SJSA1 (cell line): ENCODE results near the gene CSRP1. TPM values are rescaled to one million over a fixed set of nuclear protein-coding genes. Genes with fewer than 3 reads are reported as not detected.

Source experiments
- DNase-seq, 2 experiments: peaks; one replicate each; pipeline ENCODE4 v3.0.0-alpha.2; 2015 to 2020; ENCODE audit warnings: low spot score in 2 of 2, low read depth in 1 of 2
- H3K27ac ChIP-seq: fragments of 250-450 bp; sonication (Bioruptor Pico); 2 replicates; pipeline ENCODE4 v1.5.1; 2020; ENCODE audit warnings: mild to moderate bottlenecking, moderate library complexity
- H3K27me3 ChIP-seq: fragments of 250-450 bp; sonication (Bioruptor Pico); replicated peaks from 2 replicates; pipeline ENCODE4 v1.5.1; 2020; ENCODE audit warnings: mild to moderate bottlenecking, moderate library complexity
- H3K36me3 ChIP-seq: fragments of 250-450 bp; sonication (Bioruptor Pico); 2 replicates; pipeline ENCODE4 v1.5.1; 2020; ENCODE audit warnings: mild to moderate bottlenecking
- H3K4me1 ChIP-seq: fragments of 250-450 bp; sonication (Bioruptor Pico); replicated peaks from 2 replicates; pipeline ENCODE4 v1.6.1; 2021; ENCODE audit warnings: mild to moderate bottlenecking
- H3K4me3 ChIP-seq: fragments of 250-450 bp; sonication (Bioruptor Pico); 2 replicates; pipeline ENCODE4 v1.5.1; 2020; ENCODE audit warnings: mild to moderate bottlenecking
- H3K9me3 ChIP-seq: fragments of 250-450 bp; sonication (Bioruptor Pico); replicated peaks from 2 replicates; pipeline ENCODE4 v1.5.1; 2020; ENCODE audit warnings: mild to moderate bottlenecking
- total RNA-seq: library from RNA; depleted of rRNA; stranded (reverse); fragments of >200 nt; shearing (Covaris generic); gene quantifications from 2 replicates; pipeline ENCODE4 v1.2.3, GENCODE V29; 2014

Gene CSRP1
- total RNA-seq, 1 experiment from 2014 or later: 1,377 TPM

- Histone ChIP-seq H3K4me1 (peaks cover 62% of the 10 kb centered on the region), H3K27ac (peak overlapping the region; percentile 51), H3K4me3 (no peak overlapping the region), H3K27me3 (no peaks in the 10 kb centered on the region), H3K9me3 (no peaks in the 10 kb centered on the region), H3K36me3 (peaks cover 5% of the 10 kb centered on the region)
- no peak for DNase-seq
These were observed 35.5 kb upstream of the CSRP1 start for GRCh38 chr1:201542309-201543035.

GRCh38 chr1:201540846-201541735 lies 34.2 kb upstream of the CSRP1 start:
- Histone ChIP-seq H3K36me3 (peaks cover 5% of the 10 kb centered on the region), H3K4me3 (peak overlapping the region; percentile 90), H3K27ac (peak overlapping the region; percentile 76), H3K9me3 (no peaks in the 10 kb centered on the region), H3K4me1 (peaks cover 74% of the 10 kb centered on the region), H3K27me3 (no peaks in the 10 kb centered on the region)
- DNase-seq: no peak

DNA sequence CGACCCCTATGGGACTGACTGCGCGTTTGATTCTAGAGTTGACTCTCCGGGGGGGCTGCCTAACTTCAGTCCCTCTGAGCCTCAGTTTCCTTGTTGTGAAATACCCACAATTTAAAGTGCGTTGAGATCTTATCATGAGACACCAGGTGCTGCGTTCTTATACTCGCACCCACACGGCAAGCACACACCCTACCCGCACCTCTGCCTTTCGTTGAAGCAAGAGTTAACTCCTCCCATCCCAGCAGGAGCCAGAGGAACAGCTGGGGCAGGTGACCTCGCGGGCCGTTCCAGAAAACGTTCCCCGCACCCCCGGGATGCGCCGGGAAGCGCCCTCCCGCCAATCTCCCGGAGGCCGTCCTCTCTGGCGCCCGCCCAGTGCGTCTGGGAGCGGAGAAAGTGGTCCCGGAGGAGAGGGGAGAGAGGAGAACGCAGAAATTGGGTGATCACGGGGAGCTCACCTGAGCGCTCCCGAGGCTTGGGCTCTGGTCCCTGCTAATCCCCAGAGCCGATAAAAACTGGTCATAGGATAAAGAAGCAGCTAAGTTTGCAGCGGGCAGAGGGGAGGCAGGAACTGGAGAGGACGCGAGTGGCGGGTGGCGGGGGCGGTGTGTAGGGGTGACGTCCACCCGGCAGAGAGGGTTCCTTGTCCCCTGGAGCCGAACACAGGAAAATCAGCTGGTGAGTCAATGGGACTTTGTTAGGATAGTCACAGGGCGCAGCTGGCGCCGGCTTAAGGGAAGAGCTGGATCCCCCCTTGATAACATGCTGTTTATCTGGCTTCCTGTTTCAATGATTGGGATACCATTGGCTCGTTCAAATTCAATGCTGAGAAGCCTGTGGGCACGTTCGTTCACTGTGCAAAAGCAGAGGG lies 32.9 kb upstream of the CSRP1 start:
- Histone ChIP-seq H3K9me3 (no peaks in the 10 kb centered on the region), H3K36me3 (peaks cover 5% of the 10 kb centered on the region), H3K27me3 (no peaks in the 10 kb centered on the region), H3K4me1 (peaks cover 73% of the 10 kb centered on the region), H3K4me3 (peak overlapping the region; percentile 90), H3K27ac (peak overlapping the region; percentile 76)
- DNase-seq: peak; percentile 75 to 82

GRCh38 chr1:201538612-201539551 lies 32.0 kb upstream of the CSRP1 start, which contains the start of gene NAV1:
NAV1 (plus strand) TSS chr1:201539127; CDS start chr1:201622885, 83,758 bp downstream.
- peak; percentile 93 to 94 for DNase-seq
- peak within 1 kb of the TSS; percentile 76 for H3K27ac ChIP-seq
- H3K4me1 ChIP-seq: peaks cover 75% of the 10 kb centered on the region
- no peaks in the 10 kb centered on the region for H3K27me3 ChIP-seq
- peaks cover 5% of the 10 kb centered on the region for H3K36me3 ChIP-seq
- H3K4me3 ChIP-seq: peak within 1 kb of the TSS; percentile 90
- H3K9me3 ChIP-seq: no peaks in the 10 kb centered on the region

DNA sequence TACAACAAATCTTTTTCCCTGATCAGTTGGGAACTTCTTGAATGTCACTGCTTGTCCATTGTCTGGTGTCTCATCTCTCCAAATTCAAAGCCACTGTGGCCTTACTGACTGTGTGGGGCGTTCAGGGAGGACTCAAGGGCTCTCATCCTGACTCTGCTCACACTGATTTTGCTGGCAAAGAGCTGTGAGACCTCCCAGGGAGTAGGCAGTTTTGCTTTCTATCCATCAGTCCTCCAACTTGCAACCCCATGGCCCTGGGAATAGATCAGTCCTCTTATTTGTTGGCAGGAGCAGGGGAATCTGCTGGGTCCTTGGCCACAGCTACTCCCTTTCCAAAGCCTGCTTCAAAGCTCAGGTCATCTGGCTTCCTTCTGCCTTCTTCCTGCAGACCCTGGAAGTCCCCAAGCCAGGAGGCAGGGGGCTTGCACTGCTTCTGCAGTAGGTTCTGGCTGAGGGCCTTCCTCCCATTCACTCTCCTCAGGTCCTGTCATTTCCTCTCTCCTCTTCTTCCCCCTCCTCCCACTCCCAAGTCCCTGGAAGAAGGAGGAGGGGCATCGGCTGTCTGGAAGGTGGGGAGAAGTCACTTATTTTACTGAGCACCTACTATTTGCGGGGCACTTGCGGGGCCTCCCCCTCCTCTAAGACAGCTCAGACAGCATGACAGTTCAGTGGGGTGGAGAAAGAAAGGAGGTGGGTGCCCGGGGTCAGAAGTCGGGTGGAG lies 31.1 kb upstream of the CSRP1 start:
- Histone ChIP-seq H3K27me3 (no peaks in the 10 kb centered on the region), H3K36me3 (peaks cover 5% of the 10 kb centered on the region), H3K4me3 (peak overlapping the region; percentile 90), H3K9me3 (no peaks in the 10 kb centered on the region), H3K27ac (peak overlapping the region; percentile 76), H3K4me1 (peaks cover 68% of the 10 kb centered on the region)
- peak; percentile 53 to 63 for DNase-seq

- Histone ChIP-seq H3K27me3 (no peaks in the 10 kb centered on the region), H3K9me3 (no peaks in the 10 kb centered on the region), H3K36me3 (peaks cover 5% of the 10 kb centered on the region), H3K4me1 (peaks cover 62% of the 10 kb centered on the region), H3K4me3 (no peak overlapping the region), H3K27ac (peak overlapping the region; percentile 76; the same call in 1 of the 2 replicates)
- DNase-seq: no peak
These were observed 30.5 kb upstream of the CSRP1 start for GRCh38 chr1:201537467-201537866.

DNA sequence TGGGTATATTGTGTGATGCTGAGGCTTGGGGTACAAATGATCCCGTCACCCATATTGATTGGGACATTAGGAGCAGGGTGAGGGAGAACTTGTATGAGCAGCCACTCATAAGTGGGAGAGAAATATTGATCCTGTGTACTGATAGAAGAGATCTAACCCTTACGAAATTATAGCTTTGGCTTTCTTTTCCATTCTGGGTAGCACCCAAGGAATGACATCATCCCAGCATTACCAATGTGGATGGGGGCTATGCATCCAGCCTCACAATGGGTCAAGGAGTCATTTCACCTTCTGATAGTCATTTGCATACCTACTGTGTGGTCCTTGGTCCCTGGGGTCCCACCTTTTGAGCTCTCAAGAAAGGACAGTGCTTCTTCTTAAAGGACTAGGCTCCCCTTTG lies 30.1 kb upstream of the CSRP1 start:
- peaks cover 58% of the 10 kb centered on the region for H3K4me1 ChIP-seq

DNA sequence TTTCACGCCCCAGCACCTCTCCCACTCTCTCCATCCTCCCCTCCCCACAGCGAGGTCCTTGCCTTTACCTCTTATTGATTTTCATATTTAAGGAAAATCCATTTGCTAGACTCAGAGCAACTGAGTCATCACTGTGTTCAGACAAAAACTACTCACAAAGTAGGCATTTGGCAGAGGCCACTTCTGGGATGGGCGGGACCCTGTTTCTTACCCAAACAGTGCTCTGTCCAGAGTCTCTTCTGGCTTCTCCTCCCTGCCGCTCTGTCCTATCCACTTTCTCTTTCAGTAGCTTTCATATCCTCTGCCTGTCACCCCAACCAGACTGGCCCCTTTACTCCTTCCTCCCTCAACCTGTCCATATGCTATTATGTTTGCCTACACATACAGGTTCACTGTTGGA lies 29.6 kb upstream of the CSRP1 start:
- peak; percentile 42 to 69 for DNase-seq
- Histone ChIP-seq H3K27ac (no peak overlapping the region), H3K4me1 (peaks cover 53% of the 10 kb centered on the region), H3K4me3 (no peak overlapping the region), H3K27me3 (no peaks in the 10 kb centered on the region), H3K36me3 (peaks cover 5% of the 10 kb centered on the region), H3K9me3 (no peaks in the 10 kb centered on the region)

More for the DNA sequence above, 30.1 kb upstream of the CSRP1 start:
- Histone ChIP-seq H3K36me3 (peaks cover 5% of the 10 kb centered on the region), H3K9me3 (no peaks in the 10 kb centered on the region), H3K4me3 (no peak overlapping the region), H3K27me3 (no peaks in the 10 kb centered on the region), H3K27ac (no peak overlapping the region)
- no peak for DNase-seq

DNA sequence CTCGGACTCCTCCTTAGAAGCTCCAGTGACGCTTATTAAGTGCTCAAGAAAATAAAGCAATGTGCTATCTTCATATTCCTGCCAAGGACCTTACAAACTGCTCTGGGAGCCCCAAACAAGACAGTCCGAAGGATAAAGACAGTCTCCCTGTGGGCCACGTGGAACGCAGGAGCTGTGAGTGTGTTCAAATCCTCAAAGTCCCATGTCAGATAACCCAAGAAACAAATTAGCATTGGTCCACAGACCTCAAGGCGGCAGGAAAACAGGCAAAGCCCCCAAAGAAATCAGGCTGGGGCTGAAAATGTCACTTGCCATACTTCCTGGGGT lies 29.0 kb upstream of the CSRP1 start:
- no peak overlapping the region for H3K4me3 ChIP-seq
- H3K9me3 ChIP-seq: no peaks in the 10 kb centered on the region
- no peak for DNase-seq
- no peak overlapping the region for H3K27ac ChIP-seq
- no peaks in the 10 kb centered on the region for H3K27me3 ChIP-seq
- H3K36me3 ChIP-seq: peaks cover 5% of the 10 kb centered on the region
- H3K4me1 ChIP-seq: peaks cover 46% of the 10 kb centered on the region

GRCh38 chr1:201535046-201535918 lies 28.4 kb upstream of the CSRP1 start:
- H3K36me3 ChIP-seq: peaks cover 5% of the 10 kb centered on the region
- no peaks in the 10 kb centered on the region for H3K27me3 ChIP-seq
- no peak overlapping the region for H3K4me3 ChIP-seq
- no peaks in the 10 kb centered on the region for H3K9me3 ChIP-seq
- no peak overlapping the region for H3K27ac ChIP-seq
- peaks cover 40% of the 10 kb centered on the region for H3K4me1 ChIP-seq
- DNase-seq: no peak

GRCh38 chr1:201533836-201534235 lies 26.9 kb upstream of the CSRP1 start:
- Histone ChIP-seq H3K4me3 (no peak overlapping the region), H3K9me3 (no peaks in the 10 kb centered on the region), H3K27ac (no peak overlapping the region), H3K36me3 (no peaks in the 10 kb centered on the region; the same call in 1 of the 2 replicates), H3K27me3 (no peaks in the 10 kb centered on the region), H3K4me1 (peaks cover 35% of the 10 kb centered on the region)
- DNase-seq: no peak
